NCI-H2227 (cell line): ENCODE results near the gene DMD.
"Not testable (repeated sequence)": the region's sequence is repeated elsewhere in the genome, so short reads cannot be mapped to it uniquely, and the experiment has no call there.

Experiments
- DNase-seq: peaks from one replicate; lab custom pipeline; 2025; ENCODE audit not compliant: unreplicated experiment; lab: John Stamatoyannopoulos, UW

DMD gene

GRCh38 chrX:31547416-31547815 is 1663.9 kb downstream of the DMD start:
- DNase-seq = no peak

GRCh38 chrX:31546126-31546525 is 1665.2 kb downstream of the DMD start:
- DNase-seq = no peak

- DNase-seq = no peak
Observed at GRCh38 chrX:31545726-31546125, 1665.6 kb downstream of the DMD start.

DNA sequence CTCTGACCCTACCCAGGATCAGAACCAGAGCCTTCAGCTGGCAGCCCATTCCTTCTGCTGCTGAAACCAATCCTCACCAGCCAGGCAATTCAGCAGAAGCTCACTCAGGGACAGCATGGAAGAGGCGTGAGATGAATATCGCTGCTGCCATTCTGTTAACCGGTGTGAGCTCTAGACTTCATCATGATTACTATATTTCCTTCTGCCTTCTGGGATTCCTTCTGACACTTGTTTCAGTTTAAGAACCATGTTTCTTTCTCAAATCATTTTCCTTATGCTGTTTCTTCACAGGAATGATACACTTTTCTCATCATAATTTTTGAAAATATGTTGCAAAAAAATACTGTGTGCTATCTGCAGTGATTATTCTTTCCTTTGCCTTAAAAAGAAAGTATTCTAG is 1666.2 kb downstream of the DMD start:
- DNase-seq = no peak

DNA sequence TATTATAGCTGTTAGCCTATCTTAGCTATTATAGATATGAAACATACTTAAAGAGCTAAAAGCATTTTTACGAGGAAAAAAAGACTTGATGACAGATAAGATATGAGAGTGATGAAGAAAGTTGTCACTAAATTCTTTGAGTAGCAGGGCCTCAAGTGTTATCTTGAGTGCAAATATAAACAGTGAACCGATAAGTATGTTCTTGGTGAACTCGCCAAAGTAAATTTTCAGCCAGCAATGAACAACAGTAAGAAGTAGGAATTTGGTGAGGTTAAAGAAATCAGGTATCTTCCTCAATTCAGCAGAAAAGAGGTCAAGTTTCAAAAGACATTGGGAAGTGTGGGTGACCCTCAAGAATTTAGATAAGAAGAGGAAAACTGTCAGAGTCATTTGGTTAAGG is 1667.7 kb downstream of the DMD start:
- DNase-seq = no peak

GRCh38 chrX:31542566-31542965 is 1668.8 kb downstream of the DMD start:
- no peak for DNase-seq

- DNase-seq = no peak
Observed at GRCh38 chrX:31540313-31540712, 1671.0 kb downstream of the DMD start.

DNA sequence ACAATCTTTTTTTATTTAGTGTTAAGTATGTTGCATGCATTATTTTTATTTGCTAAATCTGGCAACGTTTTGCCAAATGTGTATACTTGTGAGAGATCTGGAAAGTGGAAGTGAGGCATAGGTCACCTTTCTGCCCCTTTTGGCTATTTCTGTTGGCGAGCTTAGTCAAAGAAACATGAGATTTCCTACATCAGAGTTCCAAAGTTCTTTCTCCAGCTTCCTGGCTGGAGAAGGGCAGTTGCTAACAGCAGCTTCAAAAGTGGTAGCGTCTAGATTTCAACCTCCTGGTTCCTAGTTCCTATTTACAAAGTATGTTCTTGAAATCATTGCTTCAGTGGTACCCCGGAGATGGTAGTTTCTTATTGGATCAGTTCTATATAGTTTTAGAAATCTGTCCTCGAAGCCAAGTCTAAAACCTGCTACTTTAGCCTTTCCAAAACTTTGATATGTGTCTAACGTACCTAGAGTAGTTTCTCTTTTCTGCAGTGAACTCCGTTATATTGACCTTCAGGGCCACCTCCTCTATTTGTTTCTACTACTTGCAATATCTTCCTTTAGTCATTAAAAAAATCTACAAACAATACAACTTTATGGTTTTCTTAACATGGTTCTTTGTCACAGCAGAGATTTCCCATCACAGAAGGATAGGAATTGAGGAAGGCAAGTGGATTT is 1683.8 kb downstream of the DMD start:
- DNase-seq = no peak

DNA sequence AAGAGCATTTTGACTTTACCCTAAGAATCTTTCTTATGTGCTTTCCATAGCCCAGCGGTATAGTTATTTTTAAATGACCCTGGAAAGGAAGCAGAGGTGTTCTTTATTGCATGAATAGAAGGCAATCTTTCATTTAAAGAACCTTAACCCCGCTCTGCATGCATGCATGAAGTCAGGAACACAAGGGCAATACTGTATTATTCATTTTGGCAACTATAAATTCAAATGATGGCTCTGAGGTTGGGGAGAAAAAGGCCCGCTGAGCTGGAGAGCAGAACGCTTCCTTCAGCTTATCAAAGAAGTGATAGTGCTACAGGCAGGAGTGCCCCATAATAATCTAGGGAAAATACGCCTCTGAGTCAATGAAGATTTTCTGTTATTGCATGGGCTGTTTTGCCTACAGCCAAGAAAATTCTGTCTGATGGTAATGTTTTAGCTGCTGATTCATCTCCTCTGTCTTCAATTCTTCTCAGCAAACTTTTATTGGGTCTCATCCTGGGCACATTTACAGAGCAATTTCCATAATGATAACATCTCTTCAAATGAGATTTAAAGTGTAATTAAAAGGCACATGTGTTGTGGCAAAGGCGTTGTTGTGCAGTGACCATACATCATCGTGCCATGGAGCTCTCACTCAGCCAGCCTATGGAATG is 1687.3 kb downstream of the DMD start:
- no peak for DNase-seq

DNA sequence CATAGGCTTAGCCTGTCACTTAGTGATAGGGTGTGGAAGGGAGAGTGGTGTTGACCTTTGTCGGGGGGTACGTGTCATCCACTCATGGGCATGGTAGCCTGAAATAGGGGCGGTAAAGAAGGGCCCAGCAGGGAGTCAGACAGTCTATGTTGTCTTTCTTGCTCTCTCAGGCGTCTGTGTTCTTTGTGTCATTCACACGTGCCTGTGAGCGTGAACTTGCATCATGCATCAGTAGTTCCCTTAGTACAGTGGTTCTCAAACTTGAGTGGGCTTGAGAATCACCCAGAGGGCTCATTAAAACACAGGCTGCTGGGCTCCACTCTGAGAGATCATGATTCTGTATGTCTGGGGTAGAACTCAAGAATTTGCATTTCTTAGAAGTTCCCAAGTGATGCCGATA is 1688.6 kb downstream of the DMD start:
- DNase-seq = no peak

- DNase-seq = no peak
Observed at GRCh38 chrX:31521941-31522340, 1689.4 kb downstream of the DMD start.

GRCh38 chrX:31516527-31516926 is 1694.8 kb downstream of the DMD start:
- no peak for DNase-seq

GRCh38 chrX:31508338-31508737 is 1703.0 kb downstream of the DMD start:
- no peak for DNase-seq

GRCh38 chrX:31506928-31507327 is 1704.4 kb downstream of the DMD start:
- no peak for DNase-seq

- no peak for DNase-seq
Observed at GRCh38 chrX:31506360-31506759, 1705.0 kb downstream of the DMD start.

DNA sequence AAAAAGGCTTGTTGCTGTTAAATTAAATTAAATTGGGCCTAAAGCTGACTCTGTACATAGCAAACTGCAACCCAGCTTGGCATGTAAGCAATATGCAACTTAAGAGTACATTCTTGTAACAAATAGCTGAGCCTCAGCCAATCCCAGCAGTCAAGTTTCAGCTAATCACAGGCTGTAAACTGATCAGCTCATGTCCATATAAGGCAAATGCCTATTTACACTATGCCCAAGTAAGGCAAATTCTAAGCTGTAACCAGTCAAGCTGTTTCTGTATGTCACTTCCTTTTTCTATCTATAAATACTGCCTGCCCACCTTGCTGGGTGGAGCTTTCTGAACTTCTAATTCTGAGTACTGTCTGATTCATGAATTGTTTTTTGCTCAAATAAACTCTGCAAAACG is 1710.4 kb downstream of the DMD start:
- DNase-seq = no peak

DNA sequence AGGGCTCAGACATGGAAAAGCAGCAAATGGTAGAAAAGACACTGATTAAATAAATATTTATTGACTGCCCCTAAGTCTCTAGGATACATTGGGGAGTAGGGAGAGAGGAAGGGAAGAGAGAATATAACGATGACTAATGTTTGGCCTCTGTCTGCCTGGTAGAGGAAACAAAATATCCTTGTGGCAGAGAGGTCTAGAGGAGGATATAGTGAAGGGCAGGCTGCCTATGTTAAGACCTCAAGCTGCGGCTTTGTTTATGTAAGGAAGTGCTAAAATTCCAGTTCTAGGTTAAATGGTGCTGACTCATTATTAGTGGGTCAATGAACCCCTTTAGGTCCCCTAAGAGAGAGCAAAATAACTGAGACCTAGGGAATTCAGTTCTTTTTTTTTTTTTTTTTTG is 1712.2 kb downstream of the DMD start:
- no peak for DNase-seq

GRCh38 chrX:31497086-31497485 is 1714.3 kb downstream of the DMD start:
- DNase-seq = no peak

- no peak for DNase-seq
Observed at GRCh38 chrX:31487951-31488350, 1723.4 kb downstream of the DMD start.

DNA sequence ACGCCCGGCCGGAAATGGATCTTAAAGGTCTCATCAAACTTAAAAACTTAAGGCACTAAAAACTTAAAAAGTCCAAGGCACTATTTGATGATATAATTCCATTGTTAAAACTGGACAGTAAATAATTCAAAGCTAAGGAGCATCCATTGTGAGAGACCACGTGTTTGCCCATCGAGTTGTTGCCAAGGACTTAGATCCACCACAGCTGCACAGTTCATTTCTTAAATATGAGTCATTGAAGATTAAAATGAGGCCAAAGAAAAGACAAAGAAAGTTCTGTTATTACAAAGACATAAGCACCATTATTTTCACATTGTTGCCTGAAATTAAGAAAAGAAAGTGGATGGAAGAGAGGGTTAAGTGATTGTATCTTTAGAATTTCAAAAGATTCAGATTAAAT is 1728.0 kb downstream of the DMD start:
- DNase-seq = no peak

- no peak for DNase-seq
Observed at GRCh38 chrX:31480696-31481095, 1730.7 kb downstream of the DMD start.

DNA sequence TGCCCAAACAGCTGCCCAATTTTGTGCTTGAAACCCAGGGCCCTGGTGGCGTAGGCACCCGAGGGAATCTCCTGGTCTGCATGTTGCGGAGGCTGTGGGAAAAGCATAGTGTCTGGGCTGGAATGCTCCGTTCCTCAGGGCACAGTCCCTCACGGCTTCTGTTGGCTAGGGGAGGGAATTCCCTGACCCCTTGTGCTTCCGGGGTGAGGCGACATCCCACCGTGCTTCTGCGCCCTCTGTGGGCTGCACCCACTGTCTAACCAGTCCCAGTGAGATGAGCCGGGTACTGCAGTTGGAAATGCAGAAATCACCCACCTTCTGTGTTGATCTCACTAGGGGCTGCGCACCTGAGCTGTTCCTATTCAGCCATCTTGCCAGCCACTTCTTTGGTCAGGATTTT is 1740.1 kb downstream of the DMD start:
- no peak for DNase-seq

- DNase-seq = not testable (repeated sequence)
Observed at GRCh38 chrX:31470753-31471152, 1740.6 kb downstream of the DMD start.
